ENCODE measurements around the gene SIAE. TPM values are rescaled to one million over a fixed set of nuclear protein-coding genes. Genes with fewer than 3 reads are reported as not detected.

The SIAE gene
- total and polyA plus RNA-seq, 4 donors: 18.7 to 37.1 (median 26.7) TPM

DNA sequence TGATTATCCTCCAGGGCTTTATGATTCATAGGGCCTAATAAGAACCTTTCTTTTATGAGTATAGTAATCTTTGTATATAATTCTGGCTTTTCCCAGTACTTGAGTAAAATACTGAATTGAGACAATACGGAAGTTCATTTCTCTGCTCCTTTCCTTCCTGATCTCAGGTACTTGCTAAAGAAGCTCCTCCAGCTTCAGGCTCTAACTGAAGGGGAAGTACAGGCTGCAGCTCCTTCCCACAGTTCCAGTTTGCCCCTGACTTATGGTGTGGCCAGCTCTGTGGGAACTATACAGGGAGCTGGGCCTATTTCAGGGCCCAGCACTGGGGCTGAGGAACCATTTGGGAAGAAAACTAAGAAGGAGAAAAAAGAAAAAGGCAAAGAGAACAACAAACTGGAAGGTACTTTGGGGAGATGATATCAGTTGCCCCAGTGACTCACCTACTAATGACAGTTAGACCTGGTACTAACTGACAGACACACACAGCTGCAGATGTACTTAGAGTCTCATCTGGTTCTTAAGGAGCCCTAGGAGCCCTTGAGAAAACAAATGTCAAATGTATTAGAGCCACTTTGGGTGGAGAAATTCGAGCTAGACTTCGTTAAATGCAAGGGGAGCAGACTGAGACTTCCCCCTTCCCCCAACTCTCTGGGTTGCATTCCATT lies 47.9 kb downstream of the SIAE start:
- Histone ChIP-seq H3K4me1 (ENCODE audit: control insufficient read depth in 5 of 5, insufficient read depth in 5 of 5, low read length in 5 of 5) (peaks cover 0 to 10% (median 4%) of the 10 kb centered on the region in 5 donors), H3K36me3 (ENCODE audit: control insufficient read depth in 4 of 4, insufficient read depth in 4 of 4, low read length in 4 of 4) (peaks cover 15 to 30% (median 23%) of the 10 kb centered on the region in 4 donors), H3K27ac (ENCODE audit: low read depth in 1 of 2, low read length in 1 of 2) (no peak overlapping the region), H3K9ac (ENCODE audit: insufficient read depth in 1 of 2, low read length in 2 of 2) (no peak overlapping the region), H3K4me3 (no peak overlapping the region), H3K27me3 (ENCODE audit: control insufficient read depth in 3 of 3, insufficient read depth in 3 of 3, low read length in 2 of 3) (no peaks in the 10 kb centered on the region), H3K9me3 (ENCODE audit: control insufficient read depth in 4 of 4, insufficient read depth in 3 of 4, low read length in 3 of 4) (no peaks in the 10 kb centered on the region)
- no peak for DNase-seq
- TF ChIP-seq, protein P1, sequence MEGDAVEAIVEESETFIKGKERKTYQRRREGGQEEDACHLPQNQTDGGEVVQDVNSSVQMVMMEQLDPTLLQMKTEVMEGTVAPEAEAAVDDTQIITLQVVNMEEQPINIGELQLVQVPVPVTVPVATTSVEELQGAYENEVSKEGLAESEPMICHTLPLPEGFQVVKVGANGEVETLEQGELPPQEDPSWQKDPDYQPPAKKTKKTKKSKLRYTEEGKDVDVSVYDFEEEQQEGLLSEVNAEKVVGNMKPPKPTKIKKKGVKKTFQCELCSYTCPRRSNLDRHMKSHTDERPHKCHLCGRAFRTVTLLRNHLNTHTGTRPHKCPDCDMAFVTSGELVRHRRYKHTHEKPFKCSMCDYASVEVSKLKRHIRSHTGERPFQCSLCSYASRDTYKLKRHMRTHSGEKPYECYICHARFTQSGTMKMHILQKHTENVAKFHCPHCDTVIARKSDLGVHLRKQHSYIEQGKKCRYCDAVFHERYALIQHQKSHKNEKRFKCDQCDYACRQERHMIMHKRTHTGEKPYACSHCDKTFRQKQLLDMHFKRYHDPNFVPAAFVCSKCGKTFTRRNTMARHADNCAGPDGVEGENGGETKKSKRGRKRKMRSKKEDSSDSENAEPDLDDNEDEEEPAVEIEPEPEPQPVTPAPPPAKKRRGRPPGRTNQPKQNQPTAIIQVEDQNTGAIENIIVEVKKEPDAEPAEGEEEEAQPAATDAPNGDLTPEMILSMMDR (IDR thresholded peaks at IDR 0.05; ENCODE audit: control extremely low read depth, extremely low read depth): no peak
- no peak for ATAC-seq (ENCODE audit: insufficient read depth, low FRiP score)
- 78 to 92% methylated on average over 3 of the region's 3 CpGs for WGBS, 2 donors

DNA sequence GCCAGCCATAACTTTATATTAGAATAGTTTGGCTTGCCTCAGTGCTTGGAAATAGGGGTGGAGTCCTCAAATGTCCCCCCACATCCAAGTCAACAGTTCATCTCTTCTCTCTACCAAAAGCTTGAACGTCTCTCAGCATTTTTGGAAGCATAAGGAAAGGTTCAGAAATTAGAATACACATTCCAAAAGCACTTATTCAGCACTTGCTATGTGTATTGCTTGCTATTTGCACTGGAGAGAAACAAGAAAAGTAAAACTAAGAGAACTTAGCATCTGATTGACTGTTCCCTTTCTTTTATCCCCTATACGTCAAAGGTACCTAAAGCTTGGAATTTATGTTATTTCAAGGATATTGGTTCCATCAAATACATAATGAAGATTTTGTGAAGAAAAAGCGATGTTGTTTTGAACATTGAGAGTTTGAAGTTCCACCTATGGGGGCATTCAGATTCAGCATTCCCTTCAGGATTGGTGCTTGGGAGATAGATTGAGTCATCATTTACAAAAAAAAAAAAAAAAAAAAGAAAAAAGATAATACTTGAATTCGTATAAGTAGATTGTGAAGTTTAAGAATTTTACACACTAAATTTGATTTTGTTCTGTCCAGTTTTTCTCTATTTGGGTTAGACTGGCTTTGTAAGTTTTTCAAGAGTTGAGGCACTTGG lies 49.5 kb downstream of the SIAE start:
- H3K4me1 ChIP-seq (ENCODE audit: control insufficient read depth in 5 of 5, insufficient read depth in 5 of 5, low read length in 5 of 5): peaks cover 0 to 10% (median 4%) of the 10 kb centered on the region in 5 donors
- H3K27ac ChIP-seq (ENCODE audit: low read depth in 1 of 2, low read length in 1 of 2): no peak overlapping the region
- peaks cover 0 to 8% (median 2%) of the 10 kb centered on the region in 3 donors for H3K27me3 ChIP-seq (ENCODE audit: control insufficient read depth in 3 of 3, insufficient read depth in 3 of 3, low read length in 2 of 3)
- no peaks in the 10 kb centered on the region for H3K9me3 ChIP-seq (ENCODE audit: control insufficient read depth in 4 of 4, insufficient read depth in 3 of 4, low read length in 3 of 4)
- peak overlapping the region; percentile 63 to 92 for H3K9ac ChIP-seq (ENCODE audit: insufficient read depth in 1 of 2, low read length in 2 of 2)
- peaks cover 10 to 23% (median 20%) of the 10 kb centered on the region in 4 donors for H3K36me3 ChIP-seq (ENCODE audit: control insufficient read depth in 4 of 4, insufficient read depth in 4 of 4, low read length in 4 of 4)
- TF ChIP-seq, protein P1 (IDR thresholded peaks at IDR 0.05; ENCODE audit: control extremely low read depth, extremely low read depth): no peak
- H3K4me3 ChIP-seq: no peak overlapping the region
- no peak for DNase-seq
- no peak for ATAC-seq (ENCODE audit: insufficient read depth, low FRiP score)
- WGBS, 2 donors: 59 to 62% methylated on average over 4 of the region's 4 CpGs

DNA sequence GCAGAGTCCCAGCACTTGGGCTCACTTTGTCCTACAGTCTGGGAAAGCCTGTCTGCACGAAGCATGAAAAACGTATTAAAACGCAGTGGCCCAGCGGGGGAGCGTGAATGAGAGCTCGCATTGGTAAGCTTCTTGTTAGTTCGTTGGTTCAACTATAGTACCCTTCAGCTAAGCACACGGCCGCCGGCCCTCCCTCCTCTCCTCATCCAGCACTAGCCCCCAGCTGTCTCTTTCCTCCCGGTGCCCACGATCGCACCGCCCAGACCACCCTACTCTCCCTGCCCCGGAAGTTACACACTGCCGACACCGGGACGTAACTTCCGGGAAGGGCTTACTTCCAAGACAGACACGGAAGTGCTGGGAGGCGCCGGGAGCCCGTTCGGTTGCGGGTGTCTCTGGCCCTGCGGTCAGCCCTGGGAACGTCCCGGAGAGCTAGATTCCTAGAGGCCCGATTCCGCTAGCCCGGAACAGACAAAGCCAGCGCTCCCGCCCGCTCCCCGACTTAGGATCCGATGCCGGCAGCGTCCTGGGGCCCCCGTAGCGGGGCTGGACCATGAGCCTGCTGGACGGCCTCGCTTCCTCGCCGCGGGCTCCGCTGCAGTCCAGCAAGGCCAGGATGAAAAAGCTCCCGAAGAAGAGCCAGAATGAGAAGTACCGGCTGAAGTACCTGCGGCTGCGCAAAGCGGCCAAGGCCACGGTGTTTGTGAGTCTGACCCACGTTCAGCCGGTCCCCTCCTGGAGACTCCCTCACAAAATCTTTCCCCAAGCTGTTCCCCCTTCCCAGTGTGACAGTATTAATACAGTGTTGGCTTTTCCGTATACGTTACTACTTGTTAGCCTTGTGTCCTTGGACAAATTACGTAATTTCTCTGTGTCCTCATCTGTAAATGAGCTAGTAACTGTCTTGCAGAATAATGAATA lies 50.7 kb downstream of the SIAE start, which contains the start of gene TBRG1:
TSS of gene TBRG1 (plus strand) at position 334 of the 921 bp plus-strand sequence. CDS start at position 554, 220 bp downstream.
- ATAC-seq (ENCODE audit: insufficient read depth, low FRiP score) (peak; percentile 94), DNase-seq (peak; percentile 95 to 98 (median 97))
- Histone ChIP-seq H3K4me3 (peak within 1 kb of the TSS; percentile 93), H3K9ac (ENCODE audit: insufficient read depth in 1 of 2, low read length in 2 of 2) (peak within 1 kb of the TSS; percentile 81 to 92), H3K9me3 (ENCODE audit: control insufficient read depth in 4 of 4, insufficient read depth in 3 of 4, low read length in 3 of 4) (no peaks in the 10 kb centered on the region), H3K27me3 (ENCODE audit: control insufficient read depth in 3 of 3, insufficient read depth in 3 of 3, low read length in 2 of 3) (peaks cover 0 to 8% (median 4%) of the 10 kb centered on the region in 3 donors), H3K27ac (ENCODE audit: low read depth in 1 of 2, low read length in 1 of 2) (peak within 1 kb of the TSS; percentile 94 to 99), H3K4me1 (ENCODE audit: control insufficient read depth in 5 of 5, insufficient read depth in 5 of 5, low read length in 5 of 5) (peaks cover 0 to 10% (median 4%) of the 10 kb centered on the region in 5 donors), H3K36me3 (ENCODE audit: control insufficient read depth in 4 of 4, insufficient read depth in 4 of 4, low read length in 4 of 4) (peaks cover 10 to 23% (median 18%) of the 10 kb centered on the region in 4 donors)
- 0% methylated on average over 56 to 57 of the region's 57 CpGs for WGBS, 2 donors
- TF ChIP-seq, protein P1 (IDR thresholded peaks at IDR 0.05; ENCODE audit: control extremely low read depth, extremely low read depth): no peak

Data from lung (tissue), 12 donors.